Gastroesophageal sphincter (tissue), 3 donors: ENCODE measurements around the gene ECSCR.

ENCODE experiments used
- POLR2AphosphoS5 ChIP-seq: sonication (generic); formaldehyde crosslinking; IDR thresholded peaks from one replicate; pipeline ENCODE4 v1.6.1; 2017; ENCODE audit warnings: antibody characterized with exemption
- TF ChIP-seq, protein P1 (sequence below), 4 experiments: fragments of 200-600 bp in 2 of 4; fragments of 450-650 bp in 2 of 4; sonication (generic) in 1 of 4; IDR thresholded peaks; one replicate each; pipeline ENCODE4 v1.5.1; 2017 to 2019; ENCODE audit warnings: antibody characterized with exemption in 4 of 4, mild to moderate bottlenecking in 2 of 4, moderate library complexity in 2 of 4

DNA sequence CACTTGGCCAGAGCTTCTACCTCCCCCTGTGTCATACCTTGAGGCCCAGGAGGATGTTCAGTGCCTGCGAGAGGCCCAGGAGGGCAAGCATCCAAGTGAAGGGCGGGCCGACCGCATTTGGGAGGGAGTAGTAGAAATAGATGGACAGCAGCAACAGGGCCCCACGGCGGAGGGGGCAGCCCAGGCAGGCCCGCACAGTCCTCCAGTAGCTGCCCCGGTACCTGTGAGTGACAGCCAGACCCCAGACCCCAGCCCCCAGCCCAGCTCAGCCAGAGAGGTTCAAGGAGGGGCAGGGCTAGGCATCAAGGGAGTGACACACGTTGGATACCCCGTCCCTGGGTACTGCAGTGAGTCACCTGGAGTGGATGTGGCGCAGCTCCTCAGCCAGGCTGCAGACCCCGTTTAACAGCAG lies 18.6 kb upstream of the ECSCR start:
- TF ChIP-seq POLR2AphosphoS5, result no peak
- TF ChIP-seq, protein P1, sequence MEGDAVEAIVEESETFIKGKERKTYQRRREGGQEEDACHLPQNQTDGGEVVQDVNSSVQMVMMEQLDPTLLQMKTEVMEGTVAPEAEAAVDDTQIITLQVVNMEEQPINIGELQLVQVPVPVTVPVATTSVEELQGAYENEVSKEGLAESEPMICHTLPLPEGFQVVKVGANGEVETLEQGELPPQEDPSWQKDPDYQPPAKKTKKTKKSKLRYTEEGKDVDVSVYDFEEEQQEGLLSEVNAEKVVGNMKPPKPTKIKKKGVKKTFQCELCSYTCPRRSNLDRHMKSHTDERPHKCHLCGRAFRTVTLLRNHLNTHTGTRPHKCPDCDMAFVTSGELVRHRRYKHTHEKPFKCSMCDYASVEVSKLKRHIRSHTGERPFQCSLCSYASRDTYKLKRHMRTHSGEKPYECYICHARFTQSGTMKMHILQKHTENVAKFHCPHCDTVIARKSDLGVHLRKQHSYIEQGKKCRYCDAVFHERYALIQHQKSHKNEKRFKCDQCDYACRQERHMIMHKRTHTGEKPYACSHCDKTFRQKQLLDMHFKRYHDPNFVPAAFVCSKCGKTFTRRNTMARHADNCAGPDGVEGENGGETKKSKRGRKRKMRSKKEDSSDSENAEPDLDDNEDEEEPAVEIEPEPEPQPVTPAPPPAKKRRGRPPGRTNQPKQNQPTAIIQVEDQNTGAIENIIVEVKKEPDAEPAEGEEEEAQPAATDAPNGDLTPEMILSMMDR (IDR thresholded peaks at IDR 0.05), result no peak
